Gastroesophageal sphincter (tissue), 4 donors: Measurements from ENCODE around the gene NDUFAB1. TPM values are rescaled to one million over a fixed set of nuclear protein-coding genes. Genes with fewer than 3 reads are reported as not detected.
"Not testable (repeated sequence)": the region's sequence is repeated elsewhere in the genome, so short reads cannot be mapped to it uniquely, and the experiment has no call there.

Experiments used
- ATAC-seq: fragments of 150-250 bp; one replicate; pipeline ENCODE4 v1.9.1; 2016; ENCODE audit warnings: mild to moderate bottlenecking, moderate library complexity
- H3K27ac ChIP-seq, 4 donors: fragments of 200-600 bp; sonication (generic) in 3 of 4; 1 replicate in 3 of 4; 2 replicates in 1 of 4; pipeline ENCODE4 v1.5.1; 2016 to 2019
- H3K27me3 ChIP-seq: fragments of 200-600 bp; sonication (generic); one replicate; pipeline ENCODE4 v1.5.1; 2019
- H3K36me3 ChIP-seq, 2 donors: fragments of 200-600 bp; sonication (generic); one replicate each; pipeline ENCODE4 v1.5.1; 2019; ENCODE audit warnings: control low read depth in 1 of 2
- H3K4me1 ChIP-seq, 3 donors: fragments of 200-600 bp; sonication (generic); 1 replicate in 2 of 3; 2 replicates in 1 of 3; pipeline ENCODE4 v1.5.1; 2016 to 2019; ENCODE audit warnings: control low read depth in 2 of 3
- H3K4me3 ChIP-seq, 2 donors: fragments of 200-600 bp; sonication (generic); one replicate each; pipeline ENCODE4 v1.5.1; 2019; ENCODE audit warnings: mild to moderate bottlenecking in 1 of 2, moderate library complexity in 1 of 2
- H3K9me3 ChIP-seq, 3 donors: fragments of 200-600 bp; sonication (generic); one replicate each; pipeline ENCODE4 v1.5.1; 2017 to 2019; ENCODE audit warnings: control low read depth in 2 of 3
- CTCF ChIP-seq, 4 experiments: fragments of 200-600 bp in 2 of 4; fragments of 450-650 bp in 2 of 4; sonication (generic) in 1 of 4; IDR thresholded peaks; one replicate each; pipeline ENCODE4 v1.5.1; 2017 to 2019; ENCODE audit warnings: antibody characterized with exemption in 4 of 4, mild to moderate bottlenecking in 2 of 4, moderate library complexity in 2 of 4
- EP300 ChIP-seq: sonication (generic); formaldehyde crosslinking; IDR thresholded peaks from one replicate; pipeline ENCODE4 v1.6.1; 2017; ENCODE audit warnings: antibody characterized with exemption, mild to moderate bottlenecking
- POLR2A ChIP-seq, 2 donors: fragments of 450-650 bp; IDR thresholded peaks; one replicate each; pipeline ENCODE4 v1.6.1; 2017; ENCODE audit warnings: antibody characterized with exemption in 2 of 2, mild to moderate bottlenecking in 2 of 2, moderate library complexity in 1 of 2
- POLR2AphosphoS5 ChIP-seq: sonication (generic); formaldehyde crosslinking; IDR thresholded peaks from one replicate; pipeline ENCODE4 v1.6.1; 2017; ENCODE audit warnings: antibody characterized with exemption
- WGBS, 2 donors: methylation state at CpG; one replicate each; pipeline ENCODE4 v1.1.5; 2018; ENCODE audit warnings: low coverage in 1 of 2; 5-methylcytosine and 5-hydroxymethylcytosine counted together
- total RNA-seq, 4 donors: library from RNA; depleted of rRNA; stranded (reverse); fragments of >200 nt; gene quantifications; one replicate each; pipeline ENCODE4 v1.1.0, GENCODE V29; 2016

NDUFAB1 gene
- total RNA-seq, 4 donors from 2014 or later = 75.2 to 106 (median 92.4) TPM

DNA sequence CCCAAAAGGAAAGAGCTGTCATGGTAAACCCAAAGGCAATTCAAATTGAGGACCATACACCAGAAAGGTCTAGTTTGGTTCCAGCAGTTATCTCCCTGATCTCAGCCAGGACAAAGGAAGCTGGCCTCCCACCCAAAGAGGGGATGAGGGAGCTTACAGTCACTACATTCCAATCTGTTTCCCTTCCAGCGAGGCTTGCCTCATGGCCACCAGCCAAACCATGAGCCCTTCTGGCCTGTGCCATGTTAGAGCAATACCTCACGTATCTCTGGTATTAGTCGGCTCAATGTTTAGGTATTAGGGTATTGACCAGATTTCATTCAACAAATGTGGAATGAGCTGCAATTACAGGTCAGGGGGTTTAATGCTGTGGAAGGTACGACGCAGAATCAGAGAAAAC, 8.4 kb downstream of the NDUFAB1 start:
- no peak overlapping the region for H3K4me3 ChIP-seq
- no peaks in the 10 kb centered on the region for H3K27me3 ChIP-seq
- no peak for ATAC-seq
- H3K36me3 ChIP-seq = peaks cover 0 to 96% of the 10 kb centered on the region in 2 donors
- peaks cover 0 to 12% (median 0%) of the 10 kb centered on the region in 3 donors for H3K4me1 ChIP-seq
- WGBS, 2 donors = 42 to 67% methylated on average over 4 to 5 of the region's 5 CpGs
- no peak for TF ChIP-seq EP300
- no peak for TF ChIP-seq POLR2A (IDR thresholded peaks at IDR 0.05)
- TF ChIP-seq POLR2AphosphoS5 = no peak
- TF ChIP-seq CTCF (IDR thresholded peaks at IDR 0.05) = no peak
- no peak overlapping the region for H3K27ac ChIP-seq
- no peaks in the 10 kb centered on the region for H3K9me3 ChIP-seq

DNA sequence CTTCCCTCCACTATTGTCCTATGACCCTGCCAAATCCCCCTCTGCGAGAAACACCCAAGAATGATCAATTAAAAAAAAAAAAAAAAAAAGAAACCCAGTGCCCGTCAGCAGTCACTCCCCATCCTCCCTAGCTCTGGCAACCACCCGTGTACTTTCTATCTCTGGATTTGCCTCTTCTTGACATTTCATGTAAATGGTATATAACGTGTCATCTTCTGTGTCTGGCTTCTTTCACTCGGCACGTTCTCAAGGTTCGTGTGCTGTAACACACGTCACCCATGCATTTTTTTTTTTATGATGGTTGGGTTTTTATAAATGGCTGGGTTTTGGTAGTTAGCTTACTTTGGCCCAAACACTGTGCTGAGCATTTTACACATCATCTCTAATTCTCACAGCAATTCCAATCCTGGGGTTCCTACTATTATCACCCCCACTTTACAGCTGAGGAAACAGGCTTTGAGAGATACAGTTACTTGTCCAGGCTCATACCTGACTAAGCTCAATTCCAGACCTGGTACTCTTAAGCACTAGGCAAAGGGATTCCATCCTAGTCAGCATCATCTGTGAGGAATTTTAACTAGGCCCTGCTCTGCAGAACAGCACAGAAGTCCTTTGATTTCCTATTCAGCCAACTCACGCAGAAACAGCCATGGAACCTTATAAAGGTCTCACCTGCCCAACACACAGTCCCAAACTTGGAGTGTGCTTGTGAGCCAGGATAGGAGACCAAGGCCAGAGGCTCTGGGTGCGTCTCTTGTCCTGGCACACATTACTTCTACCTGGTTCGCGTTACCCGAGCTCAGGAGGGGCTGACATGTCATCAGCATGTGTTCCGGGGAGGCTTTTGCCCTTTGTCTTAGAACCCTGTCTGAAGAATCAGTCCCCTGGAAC, 11.7 kb downstream of the NDUFAB1 start:
- peaks cover 0 to 96% of the 10 kb centered on the region in 2 donors for H3K36me3 ChIP-seq
- ATAC-seq = no peak
- H3K27ac ChIP-seq = peak overlapping the region in 2 of 4 donors; percentile 35 to 58

DNA sequence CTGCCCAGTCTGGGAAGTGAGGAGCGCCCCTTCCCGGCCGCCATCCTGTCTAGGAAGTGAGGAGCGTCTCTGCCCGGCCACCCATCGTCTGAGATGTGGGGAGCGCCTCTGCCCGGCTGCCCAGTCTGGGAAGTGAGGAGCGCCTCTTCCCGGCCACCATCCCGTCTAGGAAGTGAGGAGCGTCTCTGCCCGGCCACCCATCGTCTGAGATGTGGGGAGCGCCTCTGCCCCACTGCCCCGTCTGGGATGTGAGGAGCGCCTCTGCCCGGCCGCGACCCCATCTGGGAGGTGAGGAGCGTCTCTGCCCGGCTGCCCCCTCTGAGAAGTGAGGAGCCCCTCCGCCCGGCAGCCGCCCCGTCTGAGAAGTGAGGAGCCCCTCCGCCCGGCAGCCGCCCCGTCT, 12.8 kb downstream of the NDUFAB1 start:
- not testable (repeated sequence) for H3K9me3 ChIP-seq, ATAC-seq, H3K4me1 ChIP-seq, H3K27me3 ChIP-seq, H3K4me3 ChIP-seq
- WGBS, 2 donors = no CpG with 5 or more reads among the region's 30 CpGs
- H3K27ac ChIP-seq = peak overlapping the region in 1 of 4 donors; percentile 37
- H3K36me3 ChIP-seq = peaks cover 0 to 96% of the 10 kb centered on the region in 2 donors

More for the DNA sequence above, 11.7 kb downstream of the NDUFAB1 start:
- peaks cover 0 to 6% (median 0%) of the 10 kb centered on the region in 3 donors for H3K4me1 ChIP-seq
- no peak overlapping the region for H3K4me3 ChIP-seq
- H3K9me3 ChIP-seq = no peaks in the 10 kb centered on the region
- WGBS, 2 donors = 47 to 60% methylated on average over 3 to 8 of the region's 14 CpGs
- no peaks in the 10 kb centered on the region for H3K27me3 ChIP-seq
- no peak for TF ChIP-seq EP300
- TF ChIP-seq POLR2A (IDR thresholded peaks at IDR 0.05) = no peak
- no peak for TF ChIP-seq CTCF (IDR thresholded peaks at IDR 0.05)
- TF ChIP-seq POLR2AphosphoS5 = no peak

GRCh38 chr16:23581764-23582163, 14.4 kb downstream of the NDUFAB1 start:
- TF ChIP-seq POLR2AphosphoS5 = no peak
- no peak for TF ChIP-seq EP300
- TF ChIP-seq CTCF (IDR thresholded peaks at IDR 0.05) = no peak
- TF ChIP-seq POLR2A (IDR thresholded peaks at IDR 0.05) = no peak
- Histone ChIP-seq H3K4me3 (no peak overlapping the region), H3K9me3 (no peaks in the 10 kb centered on the region), H3K27ac (no peak overlapping the region), H3K36me3 (peaks cover 0 to 96% of the 10 kb centered on the region in 2 donors), H3K27me3 (no peaks in the 10 kb centered on the region), H3K4me1 (no peaks in the 10 kb centered on the region)
- ATAC-seq = no peak

DNA sequence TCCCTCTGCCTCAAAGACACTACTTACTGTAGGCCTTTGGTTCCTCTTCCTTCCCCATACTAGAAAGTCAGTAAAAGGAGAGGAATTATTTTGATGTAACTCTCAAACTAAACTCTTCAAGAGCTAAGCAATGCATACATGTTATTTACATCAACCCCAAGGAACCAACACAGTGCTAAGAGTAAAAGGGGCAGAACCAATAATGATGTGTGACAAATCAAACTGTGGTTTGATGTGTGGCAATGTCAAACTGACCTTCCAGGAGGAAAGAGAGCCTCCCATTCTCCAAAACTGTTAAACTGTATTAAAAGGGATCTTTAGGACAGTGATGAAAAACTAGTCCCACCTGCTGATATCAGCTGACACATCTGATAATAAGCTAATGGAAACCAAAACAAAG, 15.7 kb downstream of the NDUFAB1 start:
- Histone ChIP-seq H3K4me3 (no peak overlapping the region), H3K27ac (no peak overlapping the region), H3K27me3 (no peaks in the 10 kb centered on the region), H3K9me3 (no peaks in the 10 kb centered on the region), H3K36me3 (peaks cover 0 to 96% of the 10 kb centered on the region in 2 donors), H3K4me1 (no peaks in the 10 kb centered on the region)
- no peak for TF ChIP-seq CTCF (IDR thresholded peaks at IDR 0.05)
- TF ChIP-seq POLR2A (IDR thresholded peaks at IDR 0.05) = no peak
- TF ChIP-seq EP300 = no peak
- no peak for TF ChIP-seq POLR2AphosphoS5
- no peak for ATAC-seq
